Measurements from ENCODE around the gene PPP2R3B.

Gene PPP2R3B

DNA sequence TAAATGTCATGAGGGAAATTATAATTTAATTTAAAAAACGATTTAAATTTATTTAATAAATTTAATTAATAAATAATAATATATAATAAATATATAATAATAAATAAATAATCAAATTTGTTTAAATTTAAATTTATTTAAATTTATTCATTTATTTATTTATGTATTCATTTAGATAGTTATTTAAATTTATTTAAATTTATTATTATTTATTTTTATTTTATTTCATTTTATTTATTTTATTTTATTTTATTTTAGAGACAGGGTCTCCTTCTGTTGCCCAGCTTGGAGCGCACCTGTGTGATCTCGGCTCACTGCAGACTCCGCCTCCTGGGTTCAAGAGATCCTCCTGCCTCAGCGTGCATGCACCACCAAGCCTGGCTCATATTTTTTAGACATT, 18.4 kb upstream of the PPP2R3B start:
- no peaks in the 10 kb centered on the region for H3K36me3 ChIP-seq (ENCODE audit: control insufficient read depth, low read length)
- H3K27me3 ChIP-seq (ENCODE audit: control insufficient read depth, low read length), result no peaks in the 10 kb centered on the region
- no peaks in the 10 kb centered on the region for H3F3A ChIP-seq (ENCODE audit: control insufficient read depth, insufficient read depth)
- no peaks in the 10 kb centered on the region for H4K20me1 ChIP-seq (ENCODE audit: control insufficient read depth, insufficient read depth, low read depth, low read length)
- no peaks in the 10 kb centered on the region for H3K79me2 ChIP-seq (ENCODE audit: control insufficient read depth, low read length)
- no peak overlapping the region for H3K4me3 ChIP-seq (ENCODE audit: low read length)
- no peaks in the 10 kb centered on the region for H3K4me1 ChIP-seq (ENCODE audit: control insufficient read depth, low read length)
- no peak overlapping the region for H3K4me2 ChIP-seq (ENCODE audit: low read length)
- no peak overlapping the region for H3K27ac ChIP-seq (ENCODE audit: low read depth, low read length)
- TF ChIP-seq, protein P1, sequence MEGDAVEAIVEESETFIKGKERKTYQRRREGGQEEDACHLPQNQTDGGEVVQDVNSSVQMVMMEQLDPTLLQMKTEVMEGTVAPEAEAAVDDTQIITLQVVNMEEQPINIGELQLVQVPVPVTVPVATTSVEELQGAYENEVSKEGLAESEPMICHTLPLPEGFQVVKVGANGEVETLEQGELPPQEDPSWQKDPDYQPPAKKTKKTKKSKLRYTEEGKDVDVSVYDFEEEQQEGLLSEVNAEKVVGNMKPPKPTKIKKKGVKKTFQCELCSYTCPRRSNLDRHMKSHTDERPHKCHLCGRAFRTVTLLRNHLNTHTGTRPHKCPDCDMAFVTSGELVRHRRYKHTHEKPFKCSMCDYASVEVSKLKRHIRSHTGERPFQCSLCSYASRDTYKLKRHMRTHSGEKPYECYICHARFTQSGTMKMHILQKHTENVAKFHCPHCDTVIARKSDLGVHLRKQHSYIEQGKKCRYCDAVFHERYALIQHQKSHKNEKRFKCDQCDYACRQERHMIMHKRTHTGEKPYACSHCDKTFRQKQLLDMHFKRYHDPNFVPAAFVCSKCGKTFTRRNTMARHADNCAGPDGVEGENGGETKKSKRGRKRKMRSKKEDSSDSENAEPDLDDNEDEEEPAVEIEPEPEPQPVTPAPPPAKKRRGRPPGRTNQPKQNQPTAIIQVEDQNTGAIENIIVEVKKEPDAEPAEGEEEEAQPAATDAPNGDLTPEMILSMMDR (IDR thresholded peaks at IDR 0.05; ENCODE audit: low read depth, low read length, poor library complexity, severe bottlenecking), result no peak
- TF ChIP-seq EZH2phosphoT487 (IDR thresholded peaks at IDR 0.05; ENCODE audit: borderline replicate concordance, low read length), result no peak
- H3K9me3 ChIP-seq (ENCODE audit: control insufficient read depth, insufficient read depth, low read length), result no peaks in the 10 kb centered on the region
- no peaks in the 10 kb centered on the region for H3K9me2 ChIP-seq (replicated peaks; ENCODE audit: control insufficient read depth, low read length)

DNA sequence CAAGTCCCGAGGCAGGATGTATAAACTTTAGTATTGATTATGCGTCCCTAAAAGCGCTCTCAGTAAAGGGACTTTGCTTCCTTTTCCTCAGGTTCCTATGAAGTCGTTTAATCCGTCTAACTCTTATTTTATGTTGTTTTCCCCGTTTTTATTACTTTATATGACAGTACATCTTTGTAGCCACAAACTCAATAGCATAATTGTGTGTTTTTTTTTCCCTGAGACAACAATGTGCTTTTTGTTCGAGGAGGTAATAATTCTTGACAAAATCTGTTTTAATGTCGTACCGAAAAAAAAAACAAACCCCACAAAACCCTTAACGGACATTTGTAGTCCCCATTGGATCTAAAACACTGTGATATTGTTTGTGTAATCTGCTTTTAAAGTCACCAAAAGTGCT, 17.9 kb upstream of the PPP2R3B start:
- TF ChIP-seq, protein P1 (IDR thresholded peaks at IDR 0.05; ENCODE audit: low read depth, low read length, poor library complexity, severe bottlenecking), result no peak
- TF ChIP-seq EZH2phosphoT487 (IDR thresholded peaks at IDR 0.05; ENCODE audit: borderline replicate concordance, low read length), result no peak
- Histone ChIP-seq H3K4me2 (ENCODE audit: low read length) (no peak overlapping the region), H3K79me2 (ENCODE audit: control insufficient read depth, low read length) (no peaks in the 10 kb centered on the region), H3K9me2 (replicated peaks; ENCODE audit: control insufficient read depth, low read length) (no peaks in the 10 kb centered on the region), H4K20me1 (ENCODE audit: control insufficient read depth, insufficient read depth, low read depth, low read length) (no peaks in the 10 kb centered on the region), H3K27ac (ENCODE audit: low read depth, low read length) (no peak overlapping the region), H3K4me3 (ENCODE audit: low read length) (no peak overlapping the region), H3K4me1 (ENCODE audit: control insufficient read depth, low read length) (no peaks in the 10 kb centered on the region), H3K9me3 (ENCODE audit: control insufficient read depth, insufficient read depth, low read length) (no peaks in the 10 kb centered on the region), H3F3A (ENCODE audit: control insufficient read depth, insufficient read depth) (no peaks in the 10 kb centered on the region), H3K27me3 (ENCODE audit: control insufficient read depth, low read length) (no peaks in the 10 kb centered on the region), H3K36me3 (ENCODE audit: control insufficient read depth, low read length) (no peaks in the 10 kb centered on the region)

DNA sequence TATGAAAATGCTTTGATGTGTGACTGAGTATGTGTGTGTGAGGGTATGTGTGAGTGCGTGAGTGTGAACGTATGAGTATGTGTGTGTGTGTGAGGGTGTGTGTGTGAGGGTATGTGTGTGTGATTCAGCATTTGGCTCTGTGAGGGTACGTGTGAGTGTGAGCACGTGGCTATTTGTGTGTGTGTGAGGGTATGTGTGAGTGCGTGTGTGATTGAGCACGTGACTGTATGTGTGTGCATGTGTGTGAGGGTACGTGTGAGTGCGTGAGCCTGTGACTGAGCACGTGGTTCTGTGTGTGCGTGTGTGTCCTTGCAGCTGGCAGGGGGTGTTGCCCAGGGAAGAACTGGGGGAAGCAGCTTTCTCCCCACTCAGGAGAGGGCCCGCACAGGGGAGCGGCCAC, 16.1 kb upstream of the PPP2R3B start:
- TF ChIP-seq, protein P1 (IDR thresholded peaks at IDR 0.05; ENCODE audit: low read depth, low read length, poor library complexity, severe bottlenecking), result no peak
- no peak for TF ChIP-seq EZH2phosphoT487 (IDR thresholded peaks at IDR 0.05; ENCODE audit: borderline replicate concordance, low read length)
- Histone ChIP-seq H3K27ac (ENCODE audit: low read depth, low read length) (no peak overlapping the region), H3K79me2 (ENCODE audit: control insufficient read depth, low read length) (no peaks in the 10 kb centered on the region), H3K4me3 (ENCODE audit: low read length) (no peak overlapping the region), H4K20me1 (ENCODE audit: control insufficient read depth, insufficient read depth, low read depth, low read length) (no peaks in the 10 kb centered on the region), H3K4me2 (ENCODE audit: low read length) (no peak overlapping the region), H3K27me3 (ENCODE audit: control insufficient read depth, low read length) (no peaks in the 10 kb centered on the region), H3K9me2 (replicated peaks; ENCODE audit: control insufficient read depth, low read length) (no peaks in the 10 kb centered on the region), H3K36me3 (ENCODE audit: control insufficient read depth, low read length) (no peaks in the 10 kb centered on the region), H3K4me1 (ENCODE audit: control insufficient read depth, low read length) (no peaks in the 10 kb centered on the region), H3K9me3 (ENCODE audit: control insufficient read depth, insufficient read depth, low read length) (no peaks in the 10 kb centered on the region), H3F3A (ENCODE audit: control insufficient read depth, insufficient read depth) (no peaks in the 10 kb centered on the region)

DNA sequence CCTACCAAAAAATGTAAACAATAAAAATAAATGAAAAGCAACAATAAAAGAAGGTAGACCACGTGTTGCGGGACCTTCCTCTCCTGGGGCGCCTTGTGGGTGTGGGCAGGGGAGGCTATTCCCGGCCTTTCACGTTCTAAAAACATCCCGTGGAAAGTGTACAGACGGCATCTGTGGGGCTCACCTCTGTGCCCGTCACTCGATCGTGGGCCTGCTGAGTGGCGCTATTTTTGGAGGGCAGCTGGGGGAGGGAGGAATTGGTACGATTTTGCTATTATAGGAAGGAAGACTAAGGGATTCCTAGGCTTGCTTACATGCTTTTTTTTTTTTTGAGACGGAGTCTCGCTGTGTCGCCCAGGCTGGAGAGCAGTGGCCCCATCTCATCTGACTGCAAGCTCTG, 13.6 kb upstream of the PPP2R3B start:
- Histone ChIP-seq H3K36me3 (ENCODE audit: control insufficient read depth, low read length) (no peaks in the 10 kb centered on the region), H3K27me3 (ENCODE audit: control insufficient read depth, low read length) (no peaks in the 10 kb centered on the region), H3K4me3 (ENCODE audit: low read length) (no peak overlapping the region), H4K20me1 (ENCODE audit: control insufficient read depth, insufficient read depth, low read depth, low read length) (no peaks in the 10 kb centered on the region), H3K9me2 (replicated peaks; ENCODE audit: control insufficient read depth, low read length) (no peaks in the 10 kb centered on the region), H3K9me3 (ENCODE audit: control insufficient read depth, insufficient read depth, low read length) (no peaks in the 10 kb centered on the region), H3F3A (ENCODE audit: control insufficient read depth, insufficient read depth) (no peaks in the 10 kb centered on the region), H3K4me1 (ENCODE audit: control insufficient read depth, low read length) (no peaks in the 10 kb centered on the region), H3K27ac (ENCODE audit: low read depth, low read length) (no peak overlapping the region), H3K79me2 (ENCODE audit: control insufficient read depth, low read length) (no peaks in the 10 kb centered on the region), H3K4me2 (ENCODE audit: low read length) (no peak overlapping the region)
- TF ChIP-seq EZH2phosphoT487 (IDR thresholded peaks at IDR 0.05; ENCODE audit: borderline replicate concordance, low read length), result no peak
- TF ChIP-seq, protein P1 (IDR thresholded peaks at IDR 0.05; ENCODE audit: low read depth, low read length, poor library complexity, severe bottlenecking), result no peak

Data from DOHH2 (cell line).